ENCODE measurements around the gene PLEKHH1.

GRCh38 chr14:67627519-67627918, 94.4 kb downstream of the PLEKHH1 start:
- no peak for TF ChIP-seq CTCF (IDR thresholded peaks at IDR 0.05)
- no peak for TF ChIP-seq POLR2A (IDR thresholded peaks at IDR 0.05)
